Spleen (tissue), 7 donors: ENCODE data around the gene DRGX.

ENCODE experiments used
- CTCF ChIP-seq, 11 experiments: fragments of 200-600 bp in 7 of 11; fragments of 450-650 bp in 4 of 11; sonication (generic) in 4 of 11; IDR thresholded peaks in 8 of 11; conservative IDR thresholded peaks in 3 of 11; 1 replicate in 7 of 11; 2 replicates in 4 of 11; pipeline versions ENCODE4 v1.4.0 to v1.8.0; 2016 to 2021; ENCODE audit warnings: antibody characterized with exemption in 11 of 11, inconsistent platforms in 4 of 11, mild to moderate bottlenecking in 1 of 11
- POLR2A ChIP-seq, 3 donors: fragments of 450-650 bp; IDR thresholded peaks; one replicate each; pipeline ENCODE4 v1.5.1; 2017; ENCODE audit warnings: antibody characterized with exemption in 3 of 3, mild to moderate bottlenecking in 1 of 3
- donor health status: DM: no; HTN: no; CAD: no; lungs with moderate emphysema.
- donor health status: DM: no; HTN: no; CAD: no.
- donor health status: DM: no; HTN: no; CAD: no.

- TF ChIP-seq POLR2A (IDR thresholded peaks at IDR 0.05) (no peak), CTCF (IDR thresholded peaks at IDR 0.05 in 8 of 11, conservative IDR thresholded peaks at IDR 0.05 in 3 of 11) (no peak)
Observed at GRCh38 chr10:49410365-49411074, 14.6 kb upstream of the DRGX start.
